PC-3 (cell line): ENCODE measurements around the gene ERBB4. TPM values are rescaled to one million over a fixed set of nuclear protein-coding genes. Genes with fewer than 3 reads are reported as not detected.

Experiments used
- ATAC-seq: fragments of 200-7000 bp; cut with Tn5 transposase; 2 replicates; pipeline ENCODE4 v1.9.1; 2020; ENCODE audit warnings: mild to moderate bottlenecking, moderate library complexity
- BruUV-seq: library from RNA; stranded (reverse); fragments of 400-500 nt; replicated peaks from 2 replicates; lab custom pipeline; 2021; lab: Mats Ljungman, UMichigan
- CTCF ChIA-PET: fragments of 300-600 bp; sonication (Branson Sonifier 250); formaldehyde crosslinking; loops from one replicate; lab custom pipeline; 2022; ENCODE audit warnings: antibody characterized with exemption; lab: Charles Lee
- POLR2A ChIA-PET: fragments of 300-600 bp; sonication (Branson Sonifier 250); formaldehyde crosslinking; loops from one replicate; lab custom pipeline; 2022; ENCODE audit warnings: antibody characterized with exemption; ENCODE audit not compliant: unreplicated experiment; lab: Charles Lee
- DNase-seq: peaks from one replicate; pipeline ENCODE4 v3.0.0-alpha.2; 2015
- H2AFZ ChIP-seq: fragments of 300-600 bp; sonication (generic); 2 replicates; pipeline ENCODE4 v1.6.0; 2016; ENCODE audit warnings: antibody characterized with exemption, low read length
- H3F3A ChIP-seq: fragments of 300-600 bp; sonication (generic); one replicate; pipeline ENCODE4 v1.6.0; 2017; ENCODE audit warnings: antibody characterized with exemption, low read length, control low read depth, mild to moderate bottlenecking; ENCODE audit not compliant: unreplicated experiment
- H3K27ac ChIP-seq: fragments of 300-600 bp; sonication (generic); 2 replicates; pipeline ENCODE4 v1.5.1; 2016; ENCODE audit warnings: mild to moderate bottlenecking, low read length
- H3K27me3 ChIP-seq: fragments of 300-600 bp; sonication (generic); 2 replicates; pipeline ENCODE4 v1.6.1; 2016; ENCODE audit warnings: low read length, mixed read lengths
- H3K36me3 ChIP-seq: fragments of 300-600 bp; sonication (generic); 2 replicates; pipeline ENCODE4 v1.6.1; 2016; ENCODE audit warnings: low read depth, mixed run types, low read length, mixed read lengths
- H3K4me1 ChIP-seq: fragments of 300-600 bp; sonication (generic); 2 replicates; pipeline ENCODE4 v1.5.1; 2016; ENCODE audit warnings: low read length; ENCODE audit not compliant: insufficient read depth
- H3K4me2 ChIP-seq: fragments of 300-600 bp; sonication (generic); 2 replicates; pipeline ENCODE4 v1.6.0; 2016; ENCODE audit warnings: low read length
- H3K4me3 ChIP-seq: fragments of 300-600 bp; sonication (generic); 2 replicates; pipeline ENCODE4 v1.5.1; 2016; ENCODE audit warnings: mild to moderate bottlenecking, low read length, mixed read lengths
- H3K79me2 ChIP-seq: fragments of 300-600 bp; sonication (generic); 2 replicates; pipeline ENCODE4 v1.6.1; 2017; ENCODE audit warnings: low read length, mixed read lengths
- H3K9ac ChIP-seq: fragments of 300-600 bp; sonication (generic); 2 replicates; pipeline ENCODE4 v1.6.0; 2016; ENCODE audit warnings: mild to moderate bottlenecking, low read length
- H3K9me2 ChIP-seq: fragments of 300-600 bp; sonication (generic); replicated peaks from 2 replicates; pipeline ENCODE4 v1.6.1; 2016; ENCODE audit warnings: mixed run types, low read length, mixed read lengths
- H3K9me3 ChIP-seq: fragments of 300-600 bp; sonication (generic); 2 replicates; pipeline ENCODE4 v1.6.1; 2016; ENCODE audit warnings: low read length, mixed read lengths
- H4K20me1 ChIP-seq: fragments of 300-600 bp; sonication (generic); 2 replicates; pipeline ENCODE4 v1.6.1; 2016; ENCODE audit warnings: low read length, mixed read lengths
- EZH2 ChIP-seq: fragments of 300-600 bp; sonication (generic); IDR thresholded peaks from one replicate; pipeline ENCODE4 v1.6.1; 2017; ENCODE audit warnings: antibody characterized with exemption, mild to moderate bottlenecking, low read length; ENCODE audit not compliant: unreplicated experiment
- EZH2phosphoT487 ChIP-seq: fragments of 300-600 bp; sonication (generic); IDR thresholded peaks from 2 replicates; pipeline ENCODE4 v1.6.1; 2018; ENCODE audit warnings: mild to moderate bottlenecking, antibody characterized with exemption, low read length, borderline replicate concordance
- intact Hi-C: fragments of 100-400 bp; cut with micrococcal nuclease; formaldehyde crosslinking; loops from 2 replicates; pipeline ENCODE4 v1.9.0; 2023
- total RNA-seq: library from RNA; depleted of rRNA; stranded (reverse); fragments of >200 nt; gene quantifications from 2 replicates; pipeline ENCODE4 v1.2.3, GENCODE V29; 2014
- TF ChIP-seq, protein P1 (sequence below): fragments of 300-600 bp; sonication (generic); conservative IDR thresholded peaks from 2 replicates; pipeline ENCODE4 v1.5.1; 2017; ENCODE audit warnings: antibody characterized with exemption, low read depth, mild to moderate bottlenecking, low read length

ERBB4 gene
- total RNA-seq, 1 experiment from 2014 or later, result under 0.01 TPM

DNA sequence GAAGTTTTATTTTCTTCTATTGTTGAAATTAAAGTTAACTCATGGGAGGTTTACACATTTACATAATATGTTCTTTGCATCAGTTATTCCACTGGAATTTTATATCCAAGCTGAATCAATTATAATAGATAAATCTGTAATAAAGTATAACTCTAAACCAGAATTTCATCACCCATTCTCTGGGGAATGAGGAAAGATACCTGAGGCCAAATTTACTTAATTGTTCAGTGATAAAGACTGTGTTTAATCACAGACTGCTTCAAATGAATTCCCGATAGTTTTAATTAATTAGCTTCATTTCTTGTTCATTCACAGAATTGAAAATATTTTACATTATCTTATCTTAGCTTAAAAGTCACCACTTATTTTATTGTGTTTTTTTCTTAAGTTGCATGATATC, 562.5 kb downstream of the ERBB4 start:
- H3F3A ChIP-seq, result no peaks in the 10 kb centered on the region
- H3K9me2 ChIP-seq, result no peaks in the 10 kb centered on the region
- ChIA-PET POLR2A (no interaction called here), CTCF (no interaction called here)
- no peaks in the 10 kb centered on the region for H4K20me1 ChIP-seq
- H2AFZ ChIP-seq, result no peak overlapping the region
- no peaks in the 10 kb centered on the region for H3K36me3 ChIP-seq
- intact Hi-C loops, result no loop called here
- no peaks in the 10 kb centered on the region for H3K79me2 ChIP-seq
- no peak overlapping the region for H3K4me2 ChIP-seq
- no peaks in the 10 kb centered on the region for H3K9me3 ChIP-seq
- no peak overlapping the region for H3K4me3 ChIP-seq
- ATAC-seq (no peak), DNase-seq (no peak)
- no peaks in the 10 kb centered on the region for H3K27me3 ChIP-seq
- H3K4me1 ChIP-seq, result no peaks in the 10 kb centered on the region
- BruUV-seq, result no TSS peak
- TF ChIP-seq EZH2, result no peak
- TF ChIP-seq EZH2phosphoT487, result no peak
- no peak overlapping the region for H3K27ac ChIP-seq
- H3K9ac ChIP-seq, result no peak overlapping the region

DNA sequence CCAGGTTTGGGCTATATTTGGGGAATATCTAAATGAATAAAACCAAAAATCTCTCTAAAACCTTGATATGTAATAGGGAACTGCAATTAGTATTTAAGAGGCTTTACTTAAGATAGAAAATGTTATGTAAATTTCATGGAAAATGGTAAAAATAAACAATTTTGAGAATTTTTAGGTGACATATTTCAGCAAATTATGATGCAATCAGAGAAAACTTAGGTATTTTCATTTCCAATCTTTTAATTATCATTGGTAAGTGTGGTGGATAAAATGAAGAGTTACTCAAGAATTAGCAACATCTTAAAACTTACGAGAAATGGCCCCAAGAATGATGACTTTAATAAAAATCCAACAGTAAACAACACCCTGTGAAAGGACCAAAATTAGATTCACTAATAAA, 571.4 kb downstream of the ERBB4 start:
- intact Hi-C loops, result no loop called here
- Histone ChIP-seq H3K9ac (no peak overlapping the region), H3K4me2 (no peak overlapping the region), H2AFZ (no peak overlapping the region), H3K27me3 (no peaks in the 10 kb centered on the region), H3F3A (no peaks in the 10 kb centered on the region), H3K9me2 (no peaks in the 10 kb centered on the region), H3K9me3 (no peaks in the 10 kb centered on the region), H4K20me1 (no peaks in the 10 kb centered on the region), H3K4me1 (no peaks in the 10 kb centered on the region), H3K27ac (no peak overlapping the region), H3K79me2 (no peaks in the 10 kb centered on the region), H3K4me3 (no peak overlapping the region), H3K36me3 (no peaks in the 10 kb centered on the region)
- ChIA-PET POLR2A (no interaction called here), CTCF (no interaction called here)
- ATAC-seq (no peak), DNase-seq (no peak)
- BruUV-seq, result no TSS peak
- no peak for TF ChIP-seq EZH2phosphoT487
- no peak for TF ChIP-seq EZH2
- TF ChIP-seq, protein P1, sequence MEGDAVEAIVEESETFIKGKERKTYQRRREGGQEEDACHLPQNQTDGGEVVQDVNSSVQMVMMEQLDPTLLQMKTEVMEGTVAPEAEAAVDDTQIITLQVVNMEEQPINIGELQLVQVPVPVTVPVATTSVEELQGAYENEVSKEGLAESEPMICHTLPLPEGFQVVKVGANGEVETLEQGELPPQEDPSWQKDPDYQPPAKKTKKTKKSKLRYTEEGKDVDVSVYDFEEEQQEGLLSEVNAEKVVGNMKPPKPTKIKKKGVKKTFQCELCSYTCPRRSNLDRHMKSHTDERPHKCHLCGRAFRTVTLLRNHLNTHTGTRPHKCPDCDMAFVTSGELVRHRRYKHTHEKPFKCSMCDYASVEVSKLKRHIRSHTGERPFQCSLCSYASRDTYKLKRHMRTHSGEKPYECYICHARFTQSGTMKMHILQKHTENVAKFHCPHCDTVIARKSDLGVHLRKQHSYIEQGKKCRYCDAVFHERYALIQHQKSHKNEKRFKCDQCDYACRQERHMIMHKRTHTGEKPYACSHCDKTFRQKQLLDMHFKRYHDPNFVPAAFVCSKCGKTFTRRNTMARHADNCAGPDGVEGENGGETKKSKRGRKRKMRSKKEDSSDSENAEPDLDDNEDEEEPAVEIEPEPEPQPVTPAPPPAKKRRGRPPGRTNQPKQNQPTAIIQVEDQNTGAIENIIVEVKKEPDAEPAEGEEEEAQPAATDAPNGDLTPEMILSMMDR, result no peak

DNA sequence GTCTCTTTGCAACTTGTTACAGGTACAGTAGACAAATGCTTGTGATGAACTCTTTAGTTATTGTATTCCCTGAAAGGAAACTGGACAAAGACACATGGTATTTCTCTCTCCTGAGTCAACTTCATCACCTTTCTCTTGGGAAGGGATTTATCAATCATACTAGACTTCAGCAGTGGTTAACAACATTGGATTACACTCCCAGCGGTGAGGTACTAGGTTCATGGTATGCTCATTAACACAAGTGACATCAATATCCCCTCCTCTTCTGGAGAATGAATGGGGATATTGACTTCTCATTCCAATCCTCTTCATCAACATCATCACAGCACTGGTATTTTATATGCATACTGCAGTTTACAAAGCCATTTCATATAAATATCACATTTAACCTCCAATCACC, 574.6 kb downstream of the ERBB4 start:
- no peak for ATAC-seq

More for the DNA sequence above, 574.6 kb downstream of the ERBB4 start:
- H3F3A ChIP-seq, result no peaks in the 10 kb centered on the region
- H3K79me2 ChIP-seq, result no peaks in the 10 kb centered on the region
- POLR2A ChIA-PET, result no interaction called here
- H3K27ac ChIP-seq, result no peak overlapping the region
- no peaks in the 10 kb centered on the region for H3K4me1 ChIP-seq
- H3K36me3 ChIP-seq, result no peaks in the 10 kb centered on the region
- no peak overlapping the region for H3K9ac ChIP-seq
- BruUV-seq, result no TSS peak
- H3K4me2 ChIP-seq, result no peak overlapping the region
- no peak overlapping the region for H2AFZ ChIP-seq
- CTCF ChIA-PET, result no interaction called here
- no peaks in the 10 kb centered on the region for H4K20me1 ChIP-seq
- H3K4me3 ChIP-seq, result no peak overlapping the region
- no peaks in the 10 kb centered on the region for H3K27me3 ChIP-seq
- TF ChIP-seq EZH2phosphoT487 (no peak), EZH2 (no peak)
- TF ChIP-seq, protein P1, result no peak
- no peaks in the 10 kb centered on the region for H3K9me2 ChIP-seq
- no peaks in the 10 kb centered on the region for H3K9me3 ChIP-seq
- intact Hi-C loops, result no loop called here
- no peak for DNase-seq
